Stimulated activated naive CD8-positive, alpha-beta T cell treated with anti-CD3 and anti-CD28 coated beads, Interleukin-15, amount 100 ng/mL, for 72 hours (primary cell): ENCODE data around the gene SOX2.
A peak's percentile ranks its signal among the peaks of the same experiment; 100 is the strongest.
"Not testable (repeated sequence)": the region's sequence is repeated elsewhere in the genome, so short reads cannot be mapped to it uniquely, and the experiment has no call there.

Experiments used
- ATAC-seq: fragments of 150-1000 bp; cut with Tn5 transposase; 2 replicates; pipeline ENCODE4 v1.10.0; 2021; ENCODE audit warnings: mild to moderate bottlenecking, moderate library complexity
- DNase-seq, 2 donors: peaks; one replicate each; pipeline ENCODE4 v3.0.0; 2021 to 2022
- H3K27ac Mint-ChIP-seq, 2 donors: one replicate each; pipeline ENCODE4 v1.8.0; 2022; ENCODE audit warnings: mild to moderate bottlenecking in 2 of 2, mixed read lengths in 2 of 2, moderate library complexity in 2 of 2
- H3K27me3 Mint-ChIP-seq: one replicate; pipeline ENCODE4 v1.8.0; 2022; ENCODE audit warnings: mixed read lengths
- H3K4me1 Mint-ChIP-seq: one replicate; pipeline ENCODE4 v1.8.0; 2022; ENCODE audit warnings: mild to moderate bottlenecking, mixed read lengths
- H3K4me3 Mint-ChIP-seq, 2 donors: one replicate each; pipeline ENCODE4 v1.8.0; 2022; ENCODE audit warnings: mild to moderate bottlenecking in 2 of 2, mixed read lengths in 2 of 2, moderate library complexity in 1 of 2
- H3K9me3 Mint-ChIP-seq, 2 donors: one replicate each; pipeline ENCODE4 v1.8.0; 2022; ENCODE audit warnings: mixed read lengths in 2 of 2

The SOX2 gene

GRCh38 chr3:181756645-181757297, 45.0 kb downstream of the SOX2 start:
- no peaks in the 10 kb centered on the region for H3K9me3 Mint-ChIP-seq
- DNase-seq, result no peak
- H3K27ac Mint-ChIP-seq, result no peak overlapping the region
- no peaks in the 10 kb centered on the region for H3K4me1 Mint-ChIP-seq
- no peak for ATAC-seq
- no peak overlapping the region for H3K4me3 Mint-ChIP-seq
- H3K27me3 Mint-ChIP-seq, result peaks cover 21% of the 10 kb centered on the region

DNA sequence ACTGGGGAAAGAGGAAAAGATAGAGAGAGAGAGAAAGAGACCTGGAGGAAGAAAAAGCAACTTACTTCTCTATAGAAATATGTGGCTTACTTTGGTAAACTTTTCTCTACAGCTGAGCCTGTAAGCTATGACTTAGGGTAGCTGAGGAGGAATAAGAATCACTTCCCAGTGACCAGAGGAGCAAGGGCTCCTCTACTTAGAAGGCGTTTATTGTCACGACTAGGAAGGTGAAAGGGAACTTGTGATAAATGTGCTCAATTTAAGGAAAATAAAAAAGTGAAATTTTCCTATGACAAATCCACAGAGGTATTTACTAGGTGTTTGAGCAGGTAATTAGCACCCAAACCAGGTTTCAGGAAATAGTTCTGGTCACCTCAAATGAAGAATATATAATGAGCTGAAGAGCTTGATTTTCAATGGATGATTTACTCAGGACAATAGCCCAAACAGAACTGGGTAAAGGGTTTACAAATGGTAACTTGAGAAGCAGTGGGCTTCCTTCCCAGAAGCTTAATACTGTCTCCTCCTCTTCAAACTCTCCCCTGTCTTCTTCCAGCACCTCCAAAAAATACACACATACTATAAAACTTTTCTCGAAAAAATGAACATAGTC, 46.1 kb downstream of the SOX2 start:
- ATAC-seq, result no peak
- Mint-ChIP-seq H3K4me3 (no peak overlapping the region), H3K4me1 (no peaks in the 10 kb centered on the region), H3K9me3 (no peaks in the 10 kb centered on the region), H3K27me3 (peaks cover 21% of the 10 kb centered on the region), H3K27ac (peak overlapping the region in 1 of 2 donors; percentile 15)
- no peak for DNase-seq

- Mint-ChIP-seq H3K4me1 (no peaks in the 10 kb centered on the region), H3K4me3 (no peak overlapping the region), H3K9me3 (no peaks in the 10 kb centered on the region), H3K27ac (no peak overlapping the region), H3K27me3 (peaks cover 8% of the 10 kb centered on the region)
- DNase-seq, result no peak
- ATAC-seq, result no peak
Observed at GRCh38 chr3:181761906-181762305, 50.2 kb downstream of the SOX2 start.

DNA sequence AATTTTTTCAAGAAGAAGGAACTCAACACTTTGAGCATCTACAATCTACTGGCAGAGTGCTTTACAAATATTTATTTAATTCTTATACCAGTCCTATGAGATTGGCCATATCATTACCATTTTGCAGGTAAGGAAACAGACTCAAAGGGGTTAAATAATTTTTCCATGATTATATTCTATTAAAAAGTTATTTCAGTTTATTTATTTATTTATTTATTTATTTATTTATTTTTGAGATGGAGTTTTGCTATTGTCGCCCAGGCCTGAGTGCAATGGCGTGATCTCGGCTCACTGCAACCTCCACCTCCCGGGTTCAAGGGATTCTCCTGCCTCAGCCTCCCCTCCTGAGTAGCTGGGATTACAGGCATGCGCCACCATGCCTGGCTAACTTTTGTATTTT, 52.3 kb downstream of the SOX2 start:
- not testable (repeated sequence) for H3K4me1 Mint-ChIP-seq, DNase-seq, H3K4me3 Mint-ChIP-seq, H3K27me3 Mint-ChIP-seq, H3K9me3 Mint-ChIP-seq, H3K27ac Mint-ChIP-seq, ATAC-seq
